ENCODE data around the gene APOL2.
"Not testable (repeated sequence)": the region's sequence is repeated elsewhere in the genome, so short reads cannot be mapped to it uniquely, and the experiment has no call there.

DNA sequence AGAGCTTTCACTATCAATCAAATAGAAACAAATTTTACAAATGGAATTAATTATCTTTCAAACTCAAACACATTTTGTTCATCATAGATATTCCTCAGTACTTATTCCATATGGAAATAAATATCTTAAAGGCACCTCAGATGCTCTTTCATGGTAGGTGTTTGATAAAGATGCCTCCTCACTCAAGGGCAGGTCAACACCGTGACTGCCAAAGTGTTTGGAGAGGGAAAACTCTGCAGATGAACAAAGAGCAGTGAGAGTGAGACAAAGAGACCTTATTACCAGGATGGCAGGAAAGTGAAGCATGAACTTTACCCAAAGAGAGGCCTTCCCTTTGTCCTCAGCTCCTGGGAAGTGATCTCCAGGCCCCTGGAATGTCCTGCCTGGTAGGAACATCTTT lies 11.0 kb downstream of the APOL2 start:
- TF ChIP-seq POLR2A (IDR thresholded peaks at IDR 0.05; ENCODE audit: low read depth, low read length); POLR2AphosphoS5 (IDR thresholded peaks at IDR 0.05; ENCODE audit: low read depth, low read length); TAF1 (IDR thresholded peaks at IDR 0.05; ENCODE audit: low read depth, low read length); PAX5 (IDR thresholded peaks at IDR 0.05; ENCODE audit: insufficient read depth, low read length, severe bottlenecking): not testable (repeated sequence)
